ENCODE data around the gene ATF7. TPM values are rescaled to one million over a fixed set of nuclear protein-coding genes. Genes with fewer than 3 reads are reported as not detected.

ATF7 gene
- total RNA-seq, result 10 to 100 TPM; 14.2 to 29.7 (median 26.8) TPM

- TF ChIP-seq EP300 (IDR thresholded peaks at IDR 0.05; ENCODE audit: low read depth) (no peak), POLR2AphosphoS5 (IDR thresholded peaks at IDR 0.05) (peak; percentile 66 to 82 (median 75)), POLR2A (IDR thresholded peaks at IDR 0.05) (peak; percentile 60)
- no peaks in the 10 kb centered on the region for H3K36me3 ChIP-seq
- in situ Hi-C loops (cut with MboI; ENCODE audit: low pct_ligation_motif_present in 1 of 4, low pct_unique_long_range_greater_than_20kb in 1 of 4, low sequenced_read_pairs in 3 of 4) (loop anchor here in 1 of 4 donors (10.0 kb wide), 1 partner anchor 49 kb away; the partner anchor contains the start of gene ATP5MC2), intact Hi-C loops (cut with DNase I; ENCODE audit: low total_unique reads) (loop anchor here (10.0 kb wide), 2 partner anchors 49 to 81 kb away; partner anchors contain the start of gene ATP5MC2)
- H3K27ac ChIP-seq, result peak within 1 kb of the TSS; percentile 86 to 93 (median 89)
- peaks cover 3 to 49% (median 38%) of the 10 kb centered on the region in 4 donors for H3K4me1 ChIP-seq
- no peaks in the 10 kb centered on the region for H3K27me3 ChIP-seq
- DNase-seq, result peak; percentile 99
- no peaks in the 10 kb centered on the region for H3K9me3 ChIP-seq
- H3K4me3 ChIP-seq, result peak within 1 kb of the TSS; percentile 60 to 71 (median 67)
- 1 to 2% methylated on average over 7 to 48 of the region's 48 CpGs for WGBS, 2 donors (ENCODE audit: low coverage in 1 of 2)
Measured at GRCh38 chr12:53625946-53626701, at the start of gene ATF7. Gene ATF7 (minus strand): TSS chr12:53626382. CDS start chr12:53601000, 25,382 bp downstream.

- WGBS, 2 donors (ENCODE audit: low coverage in 1 of 2), result 10 to 25% methylated on average over 3 to 8 of the region's 8 CpGs
- peak overlapping the region; percentile 85 to 94 (median 90) for H3K27ac ChIP-seq
- DNase-seq, result no peak
- peak overlapping the region; percentile 59 to 83 (median 67) for H3K4me3 ChIP-seq
- intact Hi-C loops (cut with DNase I; ENCODE audit: low total_unique reads) (loop anchor here (5.0 to 10.0 kb wide), 2 partner anchors 50 to 133 kb away; partner anchors contain the start of gene ATF7), in situ Hi-C loops (cut with MboI; ENCODE audit: low pct_ligation_motif_present in 1 of 4, low pct_unique_long_range_greater_than_20kb in 1 of 4, low sequenced_read_pairs in 3 of 4) (loop anchor here (5.0 to 10.0 kb wide), 3 partner anchors 50 to 133 kb away; partner anchors contain the start of gene ATF7 (in 1 of the 4))
- peaks cover 6% of the 10 kb centered on the region for H3K27me3 ChIP-seq
- H3K36me3 ChIP-seq, result peaks cover 0 to 24% (median 9%) of the 10 kb centered on the region in 4 donors
- no peak for TF ChIP-seq POLR2AphosphoS5 (IDR thresholded peaks at IDR 0.05)
- TF ChIP-seq CTCF (IDR thresholded peaks at IDR 0.05), result no peak
- TF ChIP-seq EP300 (IDR thresholded peaks at IDR 0.05; ENCODE audit: low read depth), result no peak
- TF ChIP-seq POLR2A (IDR thresholded peaks at IDR 0.05), result no peak
- H3K9me3 ChIP-seq, result no peaks in the 10 kb centered on the region
- H3K4me1 ChIP-seq, result peaks cover 10 to 33% (median 18%) of the 10 kb centered on the region in 4 donors
Measured at GRCh38 chr12:53674977-53675700, 49.0 kb upstream of the ATF7 start.

- TF ChIP-seq POLR2AphosphoS5 (IDR thresholded peaks at IDR 0.05), result no peak
- no peak for TF ChIP-seq EP300 (IDR thresholded peaks at IDR 0.05; ENCODE audit: low read depth)
- no peak for TF ChIP-seq CTCF (IDR thresholded peaks at IDR 0.05)
- TF ChIP-seq POLR2A (IDR thresholded peaks at IDR 0.05), result no peak
- intact Hi-C loops (cut with DNase I; ENCODE audit: low total_unique reads) (loop anchor here (10.0 kb wide), 1 partner anchor 46 kb away; the partner anchor contains the start of gene ATF7), in situ Hi-C loops (cut with MboI; ENCODE audit: low pct_ligation_motif_present in 1 of 4, low pct_unique_long_range_greater_than_20kb in 1 of 4, low sequenced_read_pairs in 3 of 4) (loop anchor here in 2 of 4 donors (5.0 to 10.0 kb wide), 3 partner anchors 46 to 129 kb away; partner anchors contain the start of gene ATF7 (in 1 of the 2))
- no peak overlapping the region for H3K27ac ChIP-seq
- no peaks in the 10 kb centered on the region for H3K27me3 ChIP-seq
- peaks cover 0 to 56% (median 24%) of the 10 kb centered on the region in 4 donors for H3K36me3 ChIP-seq
- DNase-seq, result no peak
- peaks cover 6 to 30% (median 8%) of the 10 kb centered on the region in 4 donors for H3K4me1 ChIP-seq
- H3K9me3 ChIP-seq, result no peaks in the 10 kb centered on the region
- H3K4me3 ChIP-seq, result no peak overlapping the region
Measured at GRCh38 chr12:53670971-53671370, 44.8 kb upstream of the ATF7 start.

- no peak overlapping the region for H3K4me3 ChIP-seq
- H3K4me1 ChIP-seq, result peaks cover 6 to 27% (median 7%) of the 10 kb centered on the region in 4 donors
- in situ Hi-C loops (cut with MboI; ENCODE audit: low pct_ligation_motif_present in 1 of 4, low pct_unique_long_range_greater_than_20kb in 1 of 4, low sequenced_read_pairs in 3 of 4) (loop anchor here in 2 of 4 donors (5.0 to 10.0 kb wide), 3 partner anchors 46 to 128 kb away; partner anchors contain the start of gene ATF7 (in 1 of the 2)), intact Hi-C loops (cut with DNase I; ENCODE audit: low total_unique reads) (loop anchor here (10.0 kb wide), 1 partner anchor 46 kb away; the partner anchor contains the start of gene ATF7)
- DNase-seq, result no peak
- H3K27ac ChIP-seq, result no peak overlapping the region
- H3K36me3 ChIP-seq, result peaks cover 0 to 62% (median 27%) of the 10 kb centered on the region in 4 donors
- H3K27me3 ChIP-seq, result no peaks in the 10 kb centered on the region
- TF ChIP-seq POLR2AphosphoS5 (IDR thresholded peaks at IDR 0.05) (no peak), EP300 (IDR thresholded peaks at IDR 0.05; ENCODE audit: low read depth) (no peak), POLR2A (IDR thresholded peaks at IDR 0.05) (no peak), CTCF (IDR thresholded peaks at IDR 0.05) (no peak)
- WGBS, 2 donors (ENCODE audit: low coverage in 1 of 2), result 94 to 95% methylated on average over 5 to 7 of the region's 7 CpGs
- no peaks in the 10 kb centered on the region for H3K9me3 ChIP-seq
Measured at GRCh38 chr12:53670308-53670707, 44.1 kb upstream of the ATF7 start.
